Hematopoietic multipotent progenitor cell treated with erythropoietin and hydrocortisone succinate and interleukin-3 and kit ligand, for 8 days (in vitro differentiated cells): ENCODE results near the gene COX20.

Experiments
- DNase-seq: peaks from one replicate; pipeline ENCODE4 v3.0.0-alpha.2; 2015

Gene COX20

DNA sequence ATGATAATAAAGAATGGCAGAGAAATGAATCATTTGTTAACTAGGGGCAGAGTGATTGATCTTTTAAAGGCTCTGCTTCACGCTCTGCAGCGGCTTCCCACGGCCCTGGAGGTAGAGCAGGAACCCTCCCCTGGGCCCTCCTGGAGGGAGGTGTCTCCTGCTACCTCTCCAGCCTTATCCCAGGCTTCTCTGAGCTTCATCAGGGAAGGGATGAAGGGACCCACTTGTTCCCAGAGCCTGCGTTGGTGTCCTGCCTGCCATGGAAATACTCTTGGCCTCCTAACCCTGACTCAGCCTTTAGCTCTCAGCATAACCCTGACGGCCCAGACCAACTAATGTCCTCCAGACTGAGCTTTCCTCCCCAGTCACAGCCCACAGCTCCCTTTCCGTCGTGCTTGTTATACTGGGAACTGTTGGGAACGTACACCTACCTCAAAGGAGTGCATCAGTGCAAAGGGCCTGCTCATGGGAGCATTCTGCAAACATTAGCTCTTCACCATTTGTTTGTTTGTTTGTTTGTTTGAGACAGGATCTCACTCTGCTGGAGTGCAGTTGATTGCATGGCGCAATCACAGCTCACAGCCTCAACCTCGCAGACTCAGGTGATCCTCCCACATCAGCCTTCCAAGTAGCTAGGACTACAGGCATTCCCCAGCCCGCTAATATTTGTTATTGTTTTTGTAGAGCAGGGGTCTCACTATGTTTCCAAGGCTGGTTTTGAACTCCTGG, 46.3 kb downstream of the COX20 start:
- DNase-seq = no peak

DNA sequence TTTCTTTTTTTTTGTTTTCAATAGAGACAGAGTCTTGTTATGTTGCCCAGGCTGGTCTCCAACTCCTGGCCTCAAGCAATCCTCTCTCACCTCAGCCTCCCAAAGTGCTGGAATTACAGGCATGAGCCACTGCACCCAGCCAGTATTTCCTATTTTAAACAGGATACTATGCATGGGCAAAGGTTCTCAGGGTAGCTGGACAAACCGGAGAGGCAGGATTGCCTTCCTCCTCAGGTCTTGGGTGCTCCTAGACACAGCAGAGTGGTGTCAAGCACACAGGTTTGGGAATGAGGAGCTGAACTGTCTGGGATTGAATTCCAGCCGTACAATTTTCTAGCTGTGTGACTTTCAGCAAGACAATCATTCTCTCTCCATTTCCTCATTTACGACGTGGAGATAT, 51.8 kb downstream of the COX20 start:
- DNase-seq = no peak

DNA sequence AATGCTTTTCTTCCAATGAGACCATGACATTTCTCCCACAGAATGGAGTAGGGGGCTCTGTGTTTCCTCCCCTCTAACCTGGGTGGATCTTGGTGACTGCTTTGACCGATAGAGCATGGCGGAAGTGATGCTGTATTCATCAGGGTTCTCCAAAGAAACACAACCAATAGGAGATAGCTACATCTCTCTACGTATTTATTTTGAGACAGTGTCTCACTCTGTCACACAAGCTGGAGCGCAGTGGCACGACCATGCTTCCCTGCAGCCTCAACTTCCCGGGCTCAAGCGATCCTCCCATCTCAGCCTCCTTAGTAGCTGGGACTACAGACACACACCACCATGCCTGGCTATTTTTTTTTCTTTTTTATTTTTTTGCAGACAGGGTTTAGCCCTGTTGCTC, 58.4 kb downstream of the COX20 start:
- no peak for DNase-seq
